H9 (cell line): ENCODE data around the gene C2orf81. TPM values are rescaled to one million over a fixed set of nuclear protein-coding genes. Genes with fewer than 3 reads are reported as not detected.

Source experiments
- DNase-seq: peaks from one replicate; pipeline ENCODE4 v3.0.0-alpha.2; 2017
- H2AFZ ChIP-seq: one replicate; pipeline ENCODE4 v1.6.1; 2013; ENCODE audit warnings: mild to moderate bottlenecking, low read length, control low read depth, moderate library complexity
- H2AK5ac ChIP-seq: 2 replicates; pipeline ENCODE4 v1.6.1; 2013; ENCODE audit warnings: low read length, control low read depth, mixed read lengths; ENCODE audit not compliant: insufficient read length
- H2BK120ac ChIP-seq: one replicate; pipeline ENCODE4 v1.6.1; 2013; ENCODE audit warnings: low read depth, mild to moderate bottlenecking, low read length, control low read depth, inconsistent platforms; ENCODE audit not compliant: poor library complexity, severe bottlenecking
- H2BK12ac ChIP-seq: 2 replicates; pipeline ENCODE4 v1.6.1; 2013; ENCODE audit warnings: low read length, control low read depth, mixed read lengths, low read depth; ENCODE audit not compliant: insufficient read length
- H2BK15ac ChIP-seq: 2 replicates; pipeline ENCODE4 v1.6.1; 2013; ENCODE audit warnings: low read depth, low read length, control low read depth
- H2BK20ac ChIP-seq: one replicate; pipeline ENCODE4 v1.6.1; 2013; ENCODE audit warnings: low read depth, mild to moderate bottlenecking, low read length, control low read depth, inconsistent platforms; ENCODE audit not compliant: poor library complexity, severe bottlenecking
- H2BK5ac ChIP-seq: 2 replicates; pipeline ENCODE4 v1.6.1; 2013; ENCODE audit warnings: low read length, control low read depth, mixed read lengths; ENCODE audit not compliant: insufficient read length
- H3K14ac ChIP-seq: 2 replicates; pipeline ENCODE4 v1.6.1; 2013; ENCODE audit warnings: low read length, control low read depth; ENCODE audit not compliant: insufficient read depth
- H3K18ac ChIP-seq: 2 replicates; pipeline ENCODE4 v1.6.1; 2013; ENCODE audit warnings: low read depth, mild to moderate bottlenecking, mixed read lengths, low read length, control low read depth; ENCODE audit not compliant: insufficient read length
- H3K23ac ChIP-seq: 2 replicates; pipeline ENCODE4 v1.6.1; 2013; ENCODE audit warnings: low read length, control low read depth, mixed read lengths, low read depth; ENCODE audit not compliant: insufficient read length
- H3K23me2 ChIP-seq: 2 replicates; pipeline ENCODE4 v1.6.1; 2013; ENCODE audit warnings: low read depth, mild to moderate bottlenecking, mixed read lengths, low read length, control low read depth; ENCODE audit not compliant: insufficient read length, poor library complexity, severe bottlenecking
- H3K27ac ChIP-seq: 2 replicates; pipeline ENCODE4 v1.5.1; 2013; ENCODE audit warnings: low read length, control low read depth, mixed read lengths, low read depth; ENCODE audit not compliant: insufficient read length
- H3K27me3 ChIP-seq: 2 replicates; pipeline ENCODE4 v1.6.1; 2013; ENCODE audit warnings: low read length, control low read depth, inconsistent platforms; ENCODE audit not compliant: insufficient read depth
- H3K4ac ChIP-seq: 2 replicates; pipeline ENCODE4 v1.6.1; 2013; ENCODE audit warnings: low read depth, mild to moderate bottlenecking, control low read depth, inconsistent platforms, low read length, moderate library complexity
- H3K4me1 ChIP-seq: 2 replicates; pipeline ENCODE4 v1.6.1; 2013; ENCODE audit warnings: low read length, control low read depth, inconsistent platforms; ENCODE audit not compliant: insufficient read depth
- H3K4me2 ChIP-seq: 2 replicates; pipeline ENCODE4 v1.6.1; 2013; ENCODE audit warnings: low read length, control low read depth, mixed read lengths; ENCODE audit not compliant: insufficient read length, insufficient read depth
- H3K56ac ChIP-seq: 2 replicates; pipeline ENCODE4 v1.6.1; 2013; ENCODE audit warnings: low read depth, mild to moderate bottlenecking, mixed read lengths, low read length, control low read depth; ENCODE audit not compliant: insufficient read length
- H3K79me1 ChIP-seq: 2 replicates; pipeline ENCODE4 v1.6.1; 2013; ENCODE audit warnings: low read depth, mild to moderate bottlenecking, moderate library complexity, low read length, control low read depth, inconsistent platforms; ENCODE audit not compliant: insufficient read depth, poor library complexity, severe bottlenecking
- H3K79me2 ChIP-seq: 2 replicates; pipeline ENCODE4 v1.6.1; 2013; ENCODE audit warnings: low read length, control low read depth, inconsistent platforms; ENCODE audit not compliant: insufficient read depth
- H3K9ac ChIP-seq: 2 replicates; pipeline ENCODE4 v1.6.1; 2013; ENCODE audit warnings: low read length, control low read depth, mixed read lengths; ENCODE audit not compliant: insufficient read length; ENCODE audit errors: extremely low read depth
- H3K9me3 ChIP-seq: one replicate; pipeline ENCODE4 v1.6.1; 2013; ENCODE audit warnings: low read depth, low read length, inconsistent platforms; ENCODE audit not compliant: control insufficient read depth
- H3T11ph ChIP-seq: one replicate; pipeline ENCODE4 v1.6.1; 2013; ENCODE audit warnings: mild to moderate bottlenecking, low read length, control low read depth, inconsistent platforms
- H4K20me1 ChIP-seq: one replicate; pipeline ENCODE4 v1.6.1; 2013; ENCODE audit not compliant: control insufficient read depth, insufficient read length, insufficient read depth
- H4K5ac ChIP-seq: 2 replicates; pipeline ENCODE4 v1.6.1; 2013; ENCODE audit warnings: low read depth, mild to moderate bottlenecking, mixed read lengths, low read length, control low read depth; ENCODE audit not compliant: insufficient read length
- H4K8ac ChIP-seq: replicated peaks from 2 replicates; pipeline ENCODE4 v1.6.1; 2013; ENCODE audit warnings: low read length, control low read depth, mixed read lengths, low read depth; ENCODE audit not compliant: insufficient read length
- H4K91ac ChIP-seq: 2 replicates; pipeline ENCODE4 v1.6.1; 2013; ENCODE audit warnings: low read depth, mild to moderate bottlenecking, moderate library complexity, mixed read lengths, low read length, control low read depth; ENCODE audit not compliant: insufficient read length
- H3K27ac Mint-ChIP-seq, 3 experiments: 2 replicates in 2 of 3; 3 replicates in 1 of 3; pipeline ENCODE4 v1.8.0; 2020 to 2021; ENCODE audit warnings: mixed read lengths in 3 of 3, mild to moderate bottlenecking in 1 of 3, moderate library complexity in 1 of 3
- H3K27me3 Mint-ChIP-seq: 2 replicates; pipeline ENCODE4 v1.8.0; 2021; ENCODE audit warnings: low read depth, mild to moderate bottlenecking, moderate library complexity, mixed read lengths
- H3K36me3 Mint-ChIP-seq, 3 experiments: 2 replicates in 2 of 3; 3 replicates in 1 of 3; pipeline ENCODE4 v1.8.0; 2020 to 2021; ENCODE audit warnings: low read depth in 3 of 3, mixed read lengths in 3 of 3; ENCODE audit not compliant: insufficient read depth in 1 of 3
- H3K4me1 Mint-ChIP-seq, 2 experiments: 2 replicates each; pipeline ENCODE4 v1.8.0; 2020; ENCODE audit warnings: mixed read lengths in 2 of 2
- H3K4me3 Mint-ChIP-seq, 2 experiments: 2 replicates in 1 of 2; 3 replicates in 1 of 2; pipeline ENCODE4 v1.8.0; 2020 to 2021; ENCODE audit warnings: mild to moderate bottlenecking in 2 of 2, mixed read lengths in 2 of 2, moderate library complexity in 1 of 2
- H3K9me3 Mint-ChIP-seq, 2 experiments: 2 replicates in 1 of 2; 3 replicates in 1 of 2; pipeline ENCODE4 v1.8.0; 2020; ENCODE audit warnings: mild to moderate bottlenecking in 2 of 2, mixed read lengths in 2 of 2, moderate library complexity in 1 of 2
- CTCF ChIP-seq: fragments of 200-600 bp; sonication (generic); conservative IDR thresholded peaks from 3 replicates; pipeline ENCODE4 v1.8.0; 2021; ENCODE audit warnings: antibody characterized with exemption, mild to moderate bottlenecking
- WGBS: extraction: QIAGEN DNeasy Blood & Tissue Kit; methylation state at CpG from one replicate; pipeline ENCODE4 v1.1.7; 2013; ENCODE audit warnings: missing lambda C conversion rate, low lambda C conversion rate, mixed read lengths; ENCODE audit not compliant: insufficient read length; ENCODE audit errors: extremely low coverage; 5-methylcytosine and 5-hydroxymethylcytosine counted together
- total RNA-seq: library from RNA; stranded (reverse); gene quantifications from 2 replicates; pipeline ENCODE4 v1.2.1, GENCODE V29; 2021

C2orf81 gene
- total RNA-seq, 1 experiment from 2014 or later: 3.5 TPM

- Histone ChIP-seq H3K4ac (no peak overlapping the region), H3K18ac (no peak overlapping the region), H3T11ph (no peak overlapping the region), H2BK20ac (no peak overlapping the region), H3K27me3 (no peaks in the 10 kb centered on the region), H3K9ac (no peak overlapping the region), H3K56ac (no peak overlapping the region), H4K91ac (no peak overlapping the region), H2AFZ (no peak overlapping the region), H4K8ac (no peak overlapping the region), H4K20me1 (no peaks in the 10 kb centered on the region), H3K23ac (no peak overlapping the region), H2AK5ac (no peak overlapping the region), H2BK5ac (no peak overlapping the region), H3K79me1 (no peaks in the 10 kb centered on the region), H2BK15ac (no peak overlapping the region), H3K14ac (no peak overlapping the region), H3K4me2 (no peak overlapping the region), H3K27ac (no peak overlapping the region), H3K23me2 (no peaks in the 10 kb centered on the region), H2BK12ac (no peak overlapping the region), H3K4me1 (peaks cover 7% of the 10 kb centered on the region), H3K9me3 (no peaks in the 10 kb centered on the region), H4K5ac (no peak overlapping the region), H3K79me2 (no peaks in the 10 kb centered on the region), H2BK120ac (no peak overlapping the region)
- no peaks in the 10 kb centered on the region for H3K27me3 Mint-ChIP-seq
- H3K36me3 Mint-ChIP-seq: peaks cover 52 to 71% (median 66%) of the 10 kb centered on the region in 3 experiments
- no peaks in the 10 kb centered on the region for H3K9me3 Mint-ChIP-seq
- H3K27ac Mint-ChIP-seq: no peak overlapping the region
- no CpG with 5 or more reads among the region's 7 CpGs for WGBS
- H3K4me1 Mint-ChIP-seq: peaks cover 20 to 23% of the 10 kb centered on the region in 2 experiments
- no peak for DNase-seq
- no peak for TF ChIP-seq CTCF
- H3K4me3 Mint-ChIP-seq: no peak overlapping the region
Observed at GRCh38 chr2:74369976-74370375, 51.4 kb downstream of the C2orf81 start.
